RWPE1 (cell line): ENCODE results near the gene AIG1.

Source experiments
- CTCF ChIA-PET: fragments of 350-600 bp; sonication (Branson Sonifier 250); formaldehyde crosslinking; extraction: SDS; loops from one replicate; lab custom pipeline; 2021; lab: Yijun Ruan, JAX
- POLR2A ChIA-PET: fragments of 400-600 bp; formaldehyde crosslinking; extraction: SDS; loops from one replicate; lab custom pipeline; 2020; ENCODE audit warnings: antibody characterized with exemption; ENCODE audit not compliant: low non-redundant PET; lab: Yijun Ruan, JAX
- DNase-seq: peaks from one replicate; pipeline ENCODE4 v3.0.0; 2012; ENCODE audit warnings: low spot score
- H3K27ac ChIP-seq: fragments of 450-650 bp; 2 replicates; pipeline ENCODE4 v1.5.1; 2017
- TF ChIP-seq, protein P1 (sequence below): fragments of 450-650 bp; conservative IDR thresholded peaks from 2 replicates; pipeline ENCODE4 v1.5.1; 2017; ENCODE audit warnings: low read depth, mild to moderate bottlenecking

Gene AIG1

DNA sequence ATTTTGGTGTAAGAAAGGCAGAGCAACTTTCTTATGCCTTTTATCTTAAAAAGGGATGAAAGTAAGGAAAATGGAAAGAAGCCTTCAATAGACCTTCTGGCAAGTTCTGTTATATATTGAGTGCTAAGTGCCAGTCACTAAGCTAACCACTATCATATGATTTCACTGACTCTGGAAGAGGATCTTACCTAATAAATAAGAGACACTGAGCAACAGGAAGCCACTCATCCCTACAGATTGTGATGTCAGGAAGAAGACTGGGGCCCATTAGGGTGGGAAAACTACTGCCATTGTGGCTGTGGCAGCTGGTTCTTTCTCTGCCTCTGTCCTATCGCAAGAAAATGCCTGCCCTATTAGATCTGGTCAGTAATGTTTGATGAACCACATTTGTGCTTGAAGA is 89.6 kb downstream of the AIG1 start:
- H3K27ac ChIP-seq = no peak overlapping the region
- POLR2A ChIA-PET = interaction anchor here (0.6 kb wide), 1 partner anchor 10 kb away, joined by 3 read pairs; no protein-coding TSS in a partner anchor
- CTCF ChIA-PET = interaction anchor here (1.0 to 1.5 kb wide), 2 partner anchors 15 to 25 kb away, joined by 3 to 5 read pairs; no protein-coding TSS in a partner anchor

GRCh38 chr6:143151381-143151780 is 90.7 kb downstream of the AIG1 start:
- no peak for DNase-seq
- CTCF ChIA-PET = no interaction called here
- H3K27ac ChIP-seq = no peak overlapping the region
- TF ChIP-seq, protein P1, sequence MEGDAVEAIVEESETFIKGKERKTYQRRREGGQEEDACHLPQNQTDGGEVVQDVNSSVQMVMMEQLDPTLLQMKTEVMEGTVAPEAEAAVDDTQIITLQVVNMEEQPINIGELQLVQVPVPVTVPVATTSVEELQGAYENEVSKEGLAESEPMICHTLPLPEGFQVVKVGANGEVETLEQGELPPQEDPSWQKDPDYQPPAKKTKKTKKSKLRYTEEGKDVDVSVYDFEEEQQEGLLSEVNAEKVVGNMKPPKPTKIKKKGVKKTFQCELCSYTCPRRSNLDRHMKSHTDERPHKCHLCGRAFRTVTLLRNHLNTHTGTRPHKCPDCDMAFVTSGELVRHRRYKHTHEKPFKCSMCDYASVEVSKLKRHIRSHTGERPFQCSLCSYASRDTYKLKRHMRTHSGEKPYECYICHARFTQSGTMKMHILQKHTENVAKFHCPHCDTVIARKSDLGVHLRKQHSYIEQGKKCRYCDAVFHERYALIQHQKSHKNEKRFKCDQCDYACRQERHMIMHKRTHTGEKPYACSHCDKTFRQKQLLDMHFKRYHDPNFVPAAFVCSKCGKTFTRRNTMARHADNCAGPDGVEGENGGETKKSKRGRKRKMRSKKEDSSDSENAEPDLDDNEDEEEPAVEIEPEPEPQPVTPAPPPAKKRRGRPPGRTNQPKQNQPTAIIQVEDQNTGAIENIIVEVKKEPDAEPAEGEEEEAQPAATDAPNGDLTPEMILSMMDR = no peak
- POLR2A ChIA-PET = no interaction called here

More for the DNA sequence above, 89.6 kb downstream of the AIG1 start:
- DNase-seq = no peak
- TF ChIP-seq, protein P1 = no peak

GRCh38 chr6:143155681-143156080 is 95.0 kb downstream of the AIG1 start:
- TF ChIP-seq, protein P1 = no peak
- ChIA-PET CTCF (interaction anchor here (0.5 to 1.0 kb wide), 2 partner anchors 111 to 272 kb away, joined by 3 to 4 read pairs; no protein-coding TSS in a partner anchor), POLR2A (no interaction called here)
- H3K27ac ChIP-seq = no peak overlapping the region
- DNase-seq = no peak

DNA sequence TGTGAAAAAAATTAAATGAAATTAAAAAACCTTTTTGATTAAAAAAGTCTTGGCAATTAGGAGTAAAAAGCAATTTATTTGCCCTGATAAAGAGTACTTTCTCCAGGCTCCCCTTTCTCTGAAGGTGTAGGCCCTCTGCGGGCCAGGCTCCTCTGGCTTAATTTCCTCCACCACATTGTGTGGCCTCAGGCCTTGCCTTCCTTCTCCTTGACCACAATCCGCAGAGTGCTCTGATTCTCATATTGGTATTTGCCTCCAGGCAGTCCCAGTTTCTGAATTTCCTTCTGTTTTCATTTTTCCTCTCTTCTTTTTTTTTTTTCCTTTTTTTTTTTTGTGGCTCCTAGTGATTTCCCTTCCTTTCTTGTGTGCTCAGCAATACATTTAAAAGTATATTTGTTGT is 96.4 kb downstream of the AIG1 start:
- ChIA-PET POLR2A (no interaction called here), CTCF (no interaction called here)
- TF ChIP-seq, protein P1 = no peak
- no peak for DNase-seq
- no peak overlapping the region for H3K27ac ChIP-seq

- DNase-seq = no peak
- TF ChIP-seq, protein P1 = no peak
- H3K27ac ChIP-seq = no peak overlapping the region
- ChIA-PET POLR2A (no interaction called here), CTCF (interaction anchor here (0.8 to 0.9 kb wide), 2 partner anchors 269 to 284 kb away, joined by 4 read pairs; no protein-coding TSS in a partner anchor)
Observed at GRCh38 chr6:143158113-143158581, 97.5 kb downstream of the AIG1 start.

DNA sequence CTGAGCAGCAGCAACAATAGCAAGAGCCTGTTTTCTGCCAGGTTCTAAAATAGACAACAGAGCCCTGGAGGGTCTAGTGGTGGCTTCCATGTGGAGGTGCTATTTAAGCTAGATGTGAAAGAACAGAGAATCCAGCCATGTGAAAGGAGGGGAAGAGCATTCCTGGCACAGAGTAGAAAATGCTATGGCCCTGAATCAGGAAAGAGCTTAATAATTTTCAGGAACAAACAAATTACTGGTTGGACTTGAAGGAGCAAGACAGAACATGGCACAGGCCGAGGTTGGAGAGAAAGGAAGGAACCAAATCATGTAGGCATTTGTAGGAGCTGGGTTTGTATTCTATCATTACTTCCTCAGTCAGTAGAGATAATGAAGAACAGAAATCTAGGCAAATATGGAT is 98.3 kb downstream of the AIG1 start:
- TF ChIP-seq, protein P1 = no peak
- no peak overlapping the region for H3K27ac ChIP-seq
- CTCF ChIA-PET = interaction anchor here (0.6 kb wide), 1 partner anchor 440 kb away, joined by 3 read pairs; no protein-coding TSS in a partner anchor
- no peak for DNase-seq
- POLR2A ChIA-PET = no interaction called here
